GM13977 (cell line): ENCODE measurements around the gene RPUSD3.
A peak's percentile ranks its signal among the peaks of the same experiment; 100 is the strongest.

ENCODE experiments used
- DNase-seq: peaks from one replicate; pipeline ENCODE4 v3.0.0; 2012; ENCODE audit warnings: low spot score
- in situ Hi-C: fragments of 300-500 bp; cut with MboI; formaldehyde crosslinking; loops from one replicate; pipeline ENCODE4 v1.12.0; 2022; ENCODE audit warnings: low sequenced_read_pairs, low pct_unique_long_range_greater_than_20kb, mixed read lengths, inconsistent platforms; ENCODE audit not compliant: unreplicated experiment
- TF ChIP-seq, protein P1 (sequence below): IDR thresholded peaks from 2 replicates; pipeline ENCODE4 v1.5.1; 2012; ENCODE audit warnings: mild to moderate bottlenecking, control low read depth; ENCODE audit not compliant: insufficient read depth; ENCODE audit errors: extremely low read depth, missing control alignments

RPUSD3 gene

DNA sequence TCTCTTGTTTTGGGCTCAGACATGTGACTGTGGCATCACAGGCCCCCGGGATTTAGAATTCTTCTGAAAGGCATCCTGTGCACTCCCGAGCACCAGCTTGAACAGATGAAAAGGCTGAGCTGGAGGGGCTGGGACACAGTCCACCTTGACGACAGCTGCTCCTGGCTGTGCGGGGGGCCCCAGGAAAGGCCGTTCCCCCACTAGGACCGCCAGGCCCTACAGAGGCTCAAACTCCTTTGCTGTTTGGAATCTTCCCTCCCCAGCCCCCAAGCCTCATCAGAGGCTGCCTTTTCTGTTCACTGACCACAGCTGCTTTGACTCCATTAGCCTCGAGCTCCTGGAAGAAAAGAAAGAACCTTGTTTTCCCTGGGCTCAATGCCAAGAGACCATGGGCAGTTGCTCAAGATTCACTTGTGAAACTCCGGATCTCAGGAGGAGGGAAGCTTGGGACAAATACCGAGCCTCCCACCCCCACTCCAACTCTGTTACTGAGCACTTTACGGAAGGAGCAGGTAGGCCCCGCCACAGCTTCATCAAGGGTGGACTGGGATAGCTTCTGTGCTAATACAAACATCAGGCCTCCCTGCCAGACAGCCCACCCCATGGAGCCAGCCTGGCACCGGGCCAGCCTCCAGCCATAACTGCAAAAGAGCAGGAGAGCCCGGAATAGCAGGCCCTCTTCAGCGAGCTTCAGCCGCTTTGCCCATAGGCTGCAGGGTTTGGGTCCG lies 20.6 kb upstream of the RPUSD3 start:
- TF ChIP-seq, protein P1, sequence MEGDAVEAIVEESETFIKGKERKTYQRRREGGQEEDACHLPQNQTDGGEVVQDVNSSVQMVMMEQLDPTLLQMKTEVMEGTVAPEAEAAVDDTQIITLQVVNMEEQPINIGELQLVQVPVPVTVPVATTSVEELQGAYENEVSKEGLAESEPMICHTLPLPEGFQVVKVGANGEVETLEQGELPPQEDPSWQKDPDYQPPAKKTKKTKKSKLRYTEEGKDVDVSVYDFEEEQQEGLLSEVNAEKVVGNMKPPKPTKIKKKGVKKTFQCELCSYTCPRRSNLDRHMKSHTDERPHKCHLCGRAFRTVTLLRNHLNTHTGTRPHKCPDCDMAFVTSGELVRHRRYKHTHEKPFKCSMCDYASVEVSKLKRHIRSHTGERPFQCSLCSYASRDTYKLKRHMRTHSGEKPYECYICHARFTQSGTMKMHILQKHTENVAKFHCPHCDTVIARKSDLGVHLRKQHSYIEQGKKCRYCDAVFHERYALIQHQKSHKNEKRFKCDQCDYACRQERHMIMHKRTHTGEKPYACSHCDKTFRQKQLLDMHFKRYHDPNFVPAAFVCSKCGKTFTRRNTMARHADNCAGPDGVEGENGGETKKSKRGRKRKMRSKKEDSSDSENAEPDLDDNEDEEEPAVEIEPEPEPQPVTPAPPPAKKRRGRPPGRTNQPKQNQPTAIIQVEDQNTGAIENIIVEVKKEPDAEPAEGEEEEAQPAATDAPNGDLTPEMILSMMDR, result no peak
- in situ Hi-C loops, result no loop called here
- DNase-seq, result no peak

DNA sequence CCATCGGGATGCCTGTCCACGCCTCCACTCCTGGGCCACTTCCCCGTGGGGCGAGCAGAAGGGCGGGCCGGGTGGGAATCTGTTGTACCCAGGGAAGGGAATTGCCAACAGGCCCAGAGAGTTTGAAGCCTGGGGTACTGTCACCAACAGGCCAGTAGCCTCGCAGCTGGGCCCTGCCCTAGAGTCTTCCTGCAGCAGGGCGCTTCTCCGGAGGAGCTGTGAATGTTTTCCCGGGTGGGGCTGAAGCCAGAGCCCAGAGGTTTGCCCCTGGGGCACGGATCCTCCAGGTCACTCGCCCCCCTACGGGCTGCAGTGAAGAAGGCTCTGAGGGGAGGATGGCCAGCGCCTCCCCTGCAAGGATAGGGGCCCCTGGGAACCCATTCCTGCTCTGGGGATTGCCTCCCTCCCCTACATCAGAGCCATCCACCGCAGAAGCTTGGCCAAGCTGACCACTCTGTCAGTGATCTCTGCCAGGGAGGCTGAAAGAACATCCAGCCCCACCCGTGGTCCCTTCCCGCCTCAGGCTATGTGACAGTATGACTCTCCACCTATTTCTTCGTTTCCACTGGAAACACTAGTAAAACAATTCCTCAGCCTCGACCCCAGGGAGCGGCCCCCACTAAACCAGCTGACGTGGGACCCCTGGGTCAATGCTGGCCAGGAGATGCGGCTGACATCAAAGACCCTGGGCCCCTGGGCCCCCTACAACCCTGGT lies 19.4 kb upstream of the RPUSD3 start:
- no peak for DNase-seq
- TF ChIP-seq, protein P1, result no peak
- in situ Hi-C loops, result no loop called here

DNA sequence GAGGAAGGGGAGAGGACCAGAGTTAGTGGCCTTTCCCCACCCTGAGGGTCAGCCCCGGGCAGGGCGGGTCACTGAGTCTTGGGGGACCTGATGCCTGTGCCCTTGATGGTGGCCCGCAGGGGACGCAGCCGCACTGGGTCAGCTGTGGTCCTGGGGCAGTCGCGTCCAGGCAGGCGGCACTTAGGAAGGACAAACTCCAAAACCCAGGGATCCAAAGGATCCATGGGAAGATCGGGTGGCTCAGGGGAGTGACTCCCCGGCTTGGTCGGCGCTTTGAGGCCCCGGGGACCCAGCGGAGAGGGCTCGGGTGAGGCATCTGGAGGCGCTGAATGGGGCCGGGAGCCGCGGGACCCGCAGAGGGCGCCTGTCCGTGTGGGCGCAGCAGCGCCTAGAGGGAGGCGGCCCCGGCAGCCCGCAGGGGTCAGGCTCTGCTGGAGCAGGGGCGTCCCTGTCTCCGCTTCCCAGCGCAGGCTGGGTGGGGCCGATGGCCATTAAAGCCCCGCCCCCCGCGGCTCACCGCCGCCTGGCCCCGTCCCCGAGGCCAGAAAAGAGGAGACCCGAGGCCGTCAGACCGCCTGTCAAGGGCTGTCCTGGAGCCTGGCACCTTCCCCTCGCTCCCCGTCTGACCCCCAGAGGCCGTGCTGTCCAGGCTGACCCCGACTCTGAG lies 18.7 kb upstream of the RPUSD3 start:
- TF ChIP-seq, protein P1, result peak; percentile 11
- DNase-seq, result peak; percentile 52
- in situ Hi-C loops, result no loop called here

DNA sequence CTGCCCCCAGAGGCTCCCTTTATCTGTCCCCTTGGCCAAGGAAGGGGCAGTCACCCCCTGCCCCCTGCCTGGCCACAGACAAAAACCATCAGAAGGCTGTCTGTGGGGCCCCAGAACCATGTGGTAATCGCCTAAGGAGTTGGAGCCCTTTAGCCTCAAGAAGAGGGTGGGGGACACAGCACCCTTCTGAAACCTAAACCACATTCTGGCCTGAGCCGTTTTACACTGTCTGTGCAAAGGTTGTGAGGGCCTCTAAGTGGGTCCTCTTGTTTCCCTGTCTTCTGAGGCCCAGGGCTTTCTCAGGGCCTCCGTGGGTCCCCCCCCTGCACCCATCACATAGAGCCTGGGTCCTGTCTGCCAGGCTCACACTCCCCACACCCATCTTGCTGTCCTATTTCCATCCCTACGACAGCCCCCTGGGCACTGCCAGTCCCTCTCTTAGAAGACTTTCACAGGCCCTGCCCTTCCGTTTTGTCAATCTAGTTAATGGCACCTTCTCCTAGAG lies 17.9 kb upstream of the RPUSD3 start:
- TF ChIP-seq, protein P1, result no peak
- in situ Hi-C loops, result no loop called here
- DNase-seq, result no peak

DNA sequence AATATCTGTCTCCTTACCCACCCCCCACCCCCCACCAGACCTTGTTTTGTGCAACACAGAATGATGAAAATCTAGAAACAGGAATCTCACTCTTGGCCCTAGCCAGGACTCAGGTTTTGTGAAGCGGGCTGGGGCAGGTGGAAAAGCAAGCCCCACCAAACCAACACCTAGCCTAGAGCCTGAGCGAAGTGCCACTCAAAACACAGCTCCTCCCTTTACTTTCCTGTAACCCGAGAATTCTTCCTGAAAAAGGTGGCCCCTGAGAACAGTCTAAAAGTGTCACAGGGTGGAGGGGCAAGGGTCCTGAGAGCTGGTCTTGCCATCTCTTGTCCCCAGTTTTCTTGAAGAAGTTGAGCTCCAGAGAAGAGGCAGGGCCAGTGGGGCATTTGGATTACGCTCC lies 17.4 kb upstream of the RPUSD3 start:
- TF ChIP-seq, protein P1, result no peak
- in situ Hi-C loops, result no loop called here
- no peak for DNase-seq

DNA sequence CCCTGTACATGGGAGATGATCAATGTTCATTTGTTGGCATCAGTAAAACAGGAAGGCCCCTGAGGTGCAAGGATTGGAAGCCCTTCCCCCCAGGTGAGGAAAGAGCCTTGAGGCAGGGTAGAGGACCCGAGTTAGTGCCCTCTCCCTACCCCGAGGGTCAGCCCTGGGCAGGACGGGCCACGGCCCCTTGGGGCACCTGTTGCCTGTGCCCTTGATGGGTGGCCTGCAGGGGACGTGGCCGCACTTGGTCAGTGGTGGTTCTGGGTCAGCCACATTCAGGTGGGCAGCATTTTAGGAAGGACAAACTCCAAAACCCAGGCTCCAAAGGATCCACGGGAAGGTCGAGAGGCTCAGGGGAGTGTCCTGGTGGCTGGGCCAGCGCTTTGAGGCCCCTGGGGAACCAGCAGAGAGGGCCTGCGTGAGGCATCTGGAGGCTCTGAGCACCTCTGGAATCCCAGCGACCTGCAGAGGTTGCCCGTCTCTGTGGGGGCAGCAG lies 15.8 kb upstream of the RPUSD3 start:
- in situ Hi-C loops, result no loop called here
- TF ChIP-seq, protein P1, result no peak
- DNase-seq, result no peak
